ENCODE data around the gene MYBPHL.

GRCh38 chr1:109293026-109293425, 13.8 kb downstream of the MYBPHL start:
- no peak for TF ChIP-seq EZH2phosphoT487 (IDR thresholded peaks at IDR 0.05; ENCODE audit: borderline replicate concordance, low read length)
- TF ChIP-seq CTCF (conservative IDR thresholded peaks at IDR 0.05; ENCODE audit: low read depth, low read length), result no peak

Data from PC-3 (cell line).